ENCODE data around the gene DDOST. TPM values are rescaled to one million over a fixed set of nuclear protein-coding genes. Genes with fewer than 3 reads are reported as not detected.

Gene DDOST
- total and polyA plus RNA-seq, 2 experiments from 2014 or later: 151 to 270 TPM

- no peak for TF ChIP-seq REST (IDR thresholded peaks at IDR 0.05; ENCODE audit: unreplicated experiment)
- no peak for TF ChIP-seq CTCF (conservative IDR thresholded peaks at IDR 0.05; ENCODE audit: low read depth in 2 of 2)
- TF ChIP-seq POLR2AphosphoS5 (IDR thresholded peaks at IDR 0.05; ENCODE audit: low read depth): no peak
These were observed 45.7 kb upstream of the DDOST start (continued) for GRCh38 chr1:20706841-20707240.

- ATAC-seq (no peak), DNase-seq (ENCODE audit: low spot score) (no peak)
- no peak overlapping the region for H2AFZ ChIP-seq
- no peaks in the 10 kb centered on the region for H3K79me2 ChIP-seq (replicated peaks; ENCODE audit: insufficient read depth)
- no peak overlapping the region for H3K27ac ChIP-seq (ENCODE audit: low read depth)
- no peak overlapping the region for H3K27ac Mint-ChIP-seq
- no peaks in the 10 kb centered on the region; the same call in 1 of the 2 replicates for H3K36me3 ChIP-seq (ENCODE audit: insufficient read depth)
- H3K4me3 Mint-ChIP-seq: no peak overlapping the region
- peaks cover 4% of the 10 kb centered on the region for H4K20me1 ChIP-seq (replicated peaks; ENCODE audit: insufficient read depth)
- peaks cover 27% of the 10 kb centered on the region for H3K36me3 Mint-ChIP-seq (ENCODE audit: low read depth)
- no peaks in the 10 kb centered on the region for H3K27me3 ChIP-seq (ENCODE audit: insufficient read depth)
- no peak overlapping the region for H3K4me3 ChIP-seq
- no peaks in the 10 kb centered on the region for H3K9me2 ChIP-seq (ENCODE audit: insufficient read depth)
- no peak overlapping the region for H3K4me2 ChIP-seq
- peaks cover 8% of the 10 kb centered on the region for H3K27me3 Mint-ChIP-seq (ENCODE audit: insufficient read depth, low read depth, poor library complexity)
- no peaks in the 10 kb centered on the region for H3K4me1 Mint-ChIP-seq
- H3K4me1 ChIP-seq (ENCODE audit: insufficient read depth): no peaks in the 10 kb centered on the region
- 0 out of 3 replicates have a peak, but pooled peaks cover 2% of the 10 kb centered on the region for H3K9me3 Mint-ChIP-seq
- H3F3A ChIP-seq (replicated peaks; ENCODE audit: low read depth): no peaks in the 10 kb centered on the region
- TF ChIP-seq JUNB (IDR thresholded peaks at IDR 0.05; ENCODE audit: unreplicated experiment) (no peak), CTCF (conservative IDR thresholded peaks at IDR 0.05; ENCODE audit: low read depth in 2 of 2) (no peak), ETS1 (IDR thresholded peaks at IDR 0.05) (no peak), NANOG (IDR thresholded peaks at IDR 0.05; ENCODE audit: borderline replicate concordance) (no peak), POLR2AphosphoS5 (IDR thresholded peaks at IDR 0.05; ENCODE audit: low read depth) (no peak), ZNF462 (CRISPR knock-in tag; IDR thresholded peaks at IDR 0.05) (no peak), CREB1 (CRISPR knock-in tag; IDR thresholded peaks at IDR 0.05; ENCODE audit: low read depth) (no peak), ZNF331 (CRISPR knock-in tag; IDR thresholded peaks at IDR 0.05; ENCODE audit: low read depth) (no peak)
These were observed 44.1 kb upstream of the DDOST start for GRCh38 chr1:20705203-20705755.

Data from GM23338 (cell line).